MM.1S (cell line): Measurements from ENCODE around the gene ADRM1.

Experiments
- EZH2 ChIP-seq: fragments of 300-600 bp; sonication (generic); optimal IDR thresholded peaks from 2 replicates; pipeline ENCODE3; 2017; ENCODE audit warnings: low read depth, mild to moderate bottlenecking, antibody characterized with exemption, low read length, mixed read lengths
- EZH2phosphoT487 ChIP-seq: fragments of 300-600 bp; sonication (generic); IDR thresholded peaks from 2 replicates; pipeline ENCODE4 v1.6.1; 2018; ENCODE audit warnings: antibody characterized with exemption, low read length
- TF ChIP-seq, protein P1 (sequence below): fragments of 300-600 bp; sonication (generic); IDR thresholded peaks from 2 replicates; pipeline ENCODE4 v1.5.1; 2016; ENCODE audit warnings: antibody characterized with exemption, low read length, mixed read lengths

DNA sequence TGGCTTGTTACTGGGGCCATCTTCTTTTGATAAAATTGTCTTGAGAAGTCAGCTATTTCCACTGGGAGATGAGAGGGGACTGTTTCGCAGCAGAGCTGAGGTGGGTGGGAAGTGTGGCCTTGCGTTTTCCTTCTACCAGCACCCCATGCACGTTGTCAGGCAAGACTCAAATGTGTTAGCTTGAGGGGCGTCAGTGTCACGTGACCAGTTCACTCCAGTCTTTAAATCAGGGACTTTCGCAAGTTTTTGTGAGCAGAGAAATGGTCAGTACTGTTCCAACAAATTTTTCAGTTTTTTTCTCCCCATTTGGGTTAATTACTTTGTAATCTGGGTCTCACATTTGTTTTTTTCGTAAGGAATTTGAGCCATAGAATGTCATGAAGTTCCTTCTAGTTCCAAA is 20.7 kb upstream of the ADRM1 start:
- TF ChIP-seq, protein P1, sequence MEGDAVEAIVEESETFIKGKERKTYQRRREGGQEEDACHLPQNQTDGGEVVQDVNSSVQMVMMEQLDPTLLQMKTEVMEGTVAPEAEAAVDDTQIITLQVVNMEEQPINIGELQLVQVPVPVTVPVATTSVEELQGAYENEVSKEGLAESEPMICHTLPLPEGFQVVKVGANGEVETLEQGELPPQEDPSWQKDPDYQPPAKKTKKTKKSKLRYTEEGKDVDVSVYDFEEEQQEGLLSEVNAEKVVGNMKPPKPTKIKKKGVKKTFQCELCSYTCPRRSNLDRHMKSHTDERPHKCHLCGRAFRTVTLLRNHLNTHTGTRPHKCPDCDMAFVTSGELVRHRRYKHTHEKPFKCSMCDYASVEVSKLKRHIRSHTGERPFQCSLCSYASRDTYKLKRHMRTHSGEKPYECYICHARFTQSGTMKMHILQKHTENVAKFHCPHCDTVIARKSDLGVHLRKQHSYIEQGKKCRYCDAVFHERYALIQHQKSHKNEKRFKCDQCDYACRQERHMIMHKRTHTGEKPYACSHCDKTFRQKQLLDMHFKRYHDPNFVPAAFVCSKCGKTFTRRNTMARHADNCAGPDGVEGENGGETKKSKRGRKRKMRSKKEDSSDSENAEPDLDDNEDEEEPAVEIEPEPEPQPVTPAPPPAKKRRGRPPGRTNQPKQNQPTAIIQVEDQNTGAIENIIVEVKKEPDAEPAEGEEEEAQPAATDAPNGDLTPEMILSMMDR, result no peak
- TF ChIP-seq EZH2phosphoT487 (no peak), EZH2 (no peak)
